Right lung (tissue), 5 donors: ENCODE data around the gene NR6A1. TPM values are rescaled to one million over a fixed set of nuclear protein-coding genes. Genes with fewer than 3 reads are reported as not detected.

Experiments used
- DNase-seq, 2 donors: peaks; one replicate each; pipeline ENCODE4 v3.0.0-alpha.2; 2013
- polyA plus RNA-seq, 5 donors: library from polyadenylated mRNA; unstranded; fragments of 120-200 nt; gene quantifications; one replicate each; pipeline versions ENCODE4 v1.2.1 to v1.2.3, GENCODE V29; 2013; ENCODE audit warnings: inconsistent platforms in 1 of 5, low replicate concordance in 1 of 5; ENCODE audit not compliant: insufficient read length in 5 of 5, insufficient read depth in 1 of 5

The NR6A1 gene
- polyA plus RNA-seq, 5 donors: 1.3 to 2.5 (median 1.5) TPM

GRCh38 chr9:124491049-124491975 lies 279.8 kb downstream of the NR6A1 start:
- no peak for DNase-seq

DNA sequence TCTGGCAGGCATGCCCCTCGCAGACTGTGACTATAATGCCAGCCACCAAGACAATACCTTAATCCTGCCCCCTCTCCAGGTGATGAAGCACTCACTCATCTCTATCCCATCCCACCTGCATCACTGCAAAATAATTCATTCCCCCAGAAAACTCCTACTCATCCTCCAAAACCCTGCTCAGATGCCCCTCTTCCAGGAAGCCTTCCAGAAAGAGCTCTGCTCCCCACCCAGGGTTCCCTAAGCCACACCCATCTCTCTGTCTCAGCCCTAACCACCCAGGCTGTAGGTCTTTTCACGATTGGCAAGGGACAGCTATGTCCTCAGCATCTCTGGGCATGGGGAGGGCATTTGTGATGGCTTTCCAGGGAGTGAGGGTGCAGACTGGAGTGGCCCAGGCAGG lies 281.1 kb downstream of the NR6A1 start:
- DNase-seq: no peak

- DNase-seq: no peak
Observed at GRCh38 chr9:124489222-124489621, 281.9 kb downstream of the NR6A1 start.

DNA sequence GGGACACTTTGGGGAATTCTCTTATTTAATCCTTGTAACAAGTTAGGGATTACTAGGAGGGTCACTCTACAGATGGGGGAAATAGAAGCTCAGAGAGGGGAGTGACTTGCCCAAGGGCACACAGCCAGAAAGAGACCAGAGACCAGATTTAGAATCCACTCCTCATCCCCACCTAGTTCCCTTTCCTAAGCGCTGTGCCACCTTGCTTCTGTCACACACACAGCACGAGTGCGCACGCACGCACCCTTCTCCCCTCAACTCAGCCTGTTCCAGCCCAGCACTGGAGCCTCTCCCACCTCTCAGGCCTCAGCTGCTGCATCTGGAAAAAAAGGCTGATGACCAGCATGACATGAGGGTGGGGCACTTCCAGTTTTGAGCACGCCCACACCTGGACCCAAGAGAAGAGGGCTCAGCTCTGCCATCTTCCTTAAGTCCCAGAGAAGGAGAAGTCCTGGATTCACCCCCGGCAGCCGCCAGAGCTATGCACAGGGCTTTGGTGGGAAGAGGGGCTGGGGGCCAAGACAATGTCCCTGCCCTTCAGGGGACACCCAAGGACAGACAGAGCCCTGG lies 282.4 kb downstream of the NR6A1 start:
- DNase-seq: no peak

- no peak for DNase-seq
Observed at GRCh38 chr9:124487260-124488182, 283.6 kb downstream of the NR6A1 start.

DNA sequence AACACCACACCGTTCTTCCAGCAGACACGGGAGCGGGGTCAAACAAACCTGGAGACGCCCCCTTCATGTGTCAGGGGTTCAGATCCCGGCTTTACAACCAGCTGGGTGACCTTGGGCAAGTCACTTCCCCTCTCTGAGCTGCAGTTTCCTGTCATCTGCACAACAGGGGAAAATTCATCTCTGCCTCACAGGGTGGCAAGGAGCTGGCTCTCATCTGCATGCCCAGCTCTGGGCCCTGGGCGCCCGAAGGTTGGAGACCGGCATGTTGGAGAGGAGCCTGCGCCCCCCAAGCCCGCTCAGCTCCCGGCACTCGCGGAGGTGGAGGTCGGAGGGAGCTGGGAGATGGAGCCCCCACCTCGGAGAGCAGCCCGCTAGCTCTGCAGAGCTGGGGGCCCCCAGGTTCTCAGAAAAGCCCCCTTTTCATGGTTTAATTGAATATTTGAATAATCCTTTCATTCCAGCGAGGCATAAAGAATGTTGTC lies 284.3 kb downstream of the NR6A1 start:
- no peak for DNase-seq

GRCh38 chr9:124485936-124486335 lies 285.2 kb downstream of the NR6A1 start:
- DNase-seq: no peak

GRCh38 chr9:124485201-124485600 lies 285.9 kb downstream of the NR6A1 start:
- DNase-seq: no peak

DNA sequence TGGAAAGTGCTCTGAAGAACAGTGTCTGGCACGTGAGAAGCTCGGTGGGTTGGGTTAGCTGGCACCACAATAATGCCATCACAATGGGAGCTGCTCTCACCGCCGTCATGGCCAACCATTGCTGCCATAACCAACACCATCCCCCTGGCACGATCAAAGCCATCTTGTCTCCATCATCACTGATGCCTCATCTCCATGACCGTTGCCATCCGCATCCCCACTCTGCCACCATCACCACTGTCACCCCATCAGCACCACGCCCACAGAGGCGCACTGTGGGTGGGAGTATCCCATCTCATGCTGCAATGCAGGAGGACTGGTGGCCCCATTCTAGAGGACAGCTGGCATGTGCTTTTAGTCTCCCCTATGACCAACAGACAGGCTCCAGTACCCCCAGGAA lies 287.6 kb downstream of the NR6A1 start:
- no peak for DNase-seq

- DNase-seq: no peak
Observed at GRCh38 chr9:124482431-124483031, 288.6 kb downstream of the NR6A1 start.

GRCh38 chr9:124481115-124481514 lies 290.0 kb downstream of the NR6A1 start:
- DNase-seq: no peak

- DNase-seq: no peak
Observed at GRCh38 chr9:124480621-124480981, 290.5 kb downstream of the NR6A1 start.

DNA sequence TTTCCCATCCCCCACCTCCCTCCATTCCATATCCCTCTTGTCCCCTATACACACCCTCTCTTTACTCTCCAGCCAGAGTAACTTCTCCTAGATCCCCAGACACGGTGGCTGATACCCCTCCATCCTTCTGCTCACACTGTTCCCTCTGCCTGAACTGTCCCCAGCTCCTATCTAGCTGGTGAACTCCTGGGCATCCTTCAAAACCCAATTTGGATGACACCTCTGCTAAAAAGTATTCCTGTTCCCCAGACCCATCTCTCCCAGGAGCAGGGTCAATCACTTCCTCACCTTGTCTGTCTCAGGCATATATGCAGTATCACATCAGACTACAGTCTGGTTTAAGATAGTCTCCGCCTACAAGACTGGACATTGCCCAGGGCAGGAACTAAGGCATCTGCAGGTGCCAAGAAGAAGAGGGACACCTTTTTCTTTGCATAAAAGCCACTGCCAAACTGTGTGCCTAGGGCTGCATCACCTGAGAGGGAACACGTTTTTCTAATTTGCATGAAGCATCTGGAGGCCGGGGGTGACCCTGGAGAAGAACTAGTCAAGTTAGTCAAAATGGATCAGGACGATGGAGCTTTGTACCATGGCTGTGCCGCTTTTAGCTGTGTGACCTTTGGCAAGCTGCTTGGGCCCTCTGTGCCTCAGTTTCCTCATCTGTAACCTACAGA lies 291.0 kb downstream of the NR6A1 start:
- no peak for DNase-seq

DNA sequence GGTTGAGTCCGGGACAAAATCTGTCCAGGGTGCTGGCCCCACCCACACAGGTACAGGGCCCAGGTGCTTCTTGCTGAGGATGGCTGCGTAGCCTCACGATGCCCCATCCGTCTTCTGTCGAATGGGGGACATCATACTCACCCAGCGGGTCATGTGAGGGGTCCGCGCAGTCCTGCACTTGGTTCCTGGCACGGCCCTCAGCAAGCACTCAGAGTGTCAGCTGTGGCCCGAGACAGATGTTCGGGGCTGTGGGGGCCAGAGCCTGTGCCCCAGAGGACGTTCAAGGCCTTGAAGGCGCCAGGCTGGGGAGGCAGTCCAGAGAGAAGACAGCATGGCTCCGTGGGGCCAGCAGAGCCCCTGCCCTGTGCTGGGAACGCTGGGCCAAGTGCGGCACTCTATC lies 291.7 kb downstream of the NR6A1 start:
- DNase-seq: no peak

- no peak for DNase-seq
Observed at GRCh38 chr9:124478354-124478753, 292.8 kb downstream of the NR6A1 start.

GRCh38 chr9:124477648-124478285 lies 293.3 kb downstream of the NR6A1 start:
- DNase-seq: no peak

DNA sequence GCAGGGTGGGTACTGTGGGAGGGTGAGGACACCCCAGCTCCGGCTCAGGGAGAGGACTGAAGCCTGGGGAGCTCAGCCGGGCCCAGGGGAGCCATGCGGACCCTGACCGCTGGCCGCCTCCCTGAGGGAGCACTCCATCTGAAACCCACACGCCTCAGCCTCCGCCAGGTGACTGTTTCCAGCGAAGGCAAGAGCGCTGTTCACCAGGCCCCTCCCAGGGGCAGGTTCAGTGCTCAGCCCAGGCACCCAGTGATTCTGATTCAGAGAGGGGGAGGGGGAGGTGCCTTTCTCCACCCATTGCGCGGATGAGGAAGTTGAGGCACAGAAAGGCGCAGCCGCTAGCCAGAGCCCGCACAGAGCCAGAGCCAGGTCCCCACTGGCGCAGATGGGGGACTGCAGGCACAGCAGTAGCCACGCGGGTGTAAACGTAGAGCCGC lies 293.9 kb downstream of the NR6A1 start:
- no peak for DNase-seq

GRCh38 chr9:124475868-124476690 lies 295.0 kb downstream of the NR6A1 start:
- DNase-seq: no peak

- no peak for DNase-seq
Observed at GRCh38 chr9:124475158-124475867, 295.8 kb downstream of the NR6A1 start.
